ENCODE results near the gene AUTS2. TPM values are rescaled to one million over a fixed set of nuclear protein-coding genes. Genes with fewer than 3 reads are reported as not detected.

Gene AUTS2
- polyA plus RNA-seq, 1 donor (not counting 4 experiments of a cell fraction or from before 2014, with no cell fraction given): 4.7 TPM

- Histone ChIP-seq H4K20me1 (ENCODE audit: control insufficient read depth, extremely low read depth, insufficient read depth, low read length) (no peaks in the 10 kb centered on the region), H3K36me3 (ENCODE audit: control insufficient read depth in 2 of 2, extremely low read depth in 1 of 2, insufficient read depth in 2 of 2, low read length in 2 of 2) (no peaks in the 10 kb centered on the region), H3K9me3 (ENCODE audit: control insufficient read depth, low read depth, low read length) (no peaks in the 10 kb centered on the region), H3K27ac (ENCODE audit: control insufficient read depth, insufficient read depth, low read length) (no peak overlapping the region), H3K9ac (ENCODE audit: control insufficient read depth, extremely low read depth, insufficient read depth, low read length) (no peak overlapping the region), H2AFZ (ENCODE audit: control insufficient read depth, low read length) (no peak overlapping the region), H3K4me3 (ENCODE audit: control insufficient read depth in 2 of 3, extremely low read depth in 1 of 3, insufficient read depth in 2 of 3, low read depth in 1 of 3, low read length in 3 of 3) (no peak overlapping the region), H3K9me1 (ENCODE audit: control insufficient read depth, extremely low read depth, insufficient read depth, low read length) (no peaks in the 10 kb centered on the region), H3K4me1 (ENCODE audit: control insufficient read depth, extremely low read depth, insufficient read depth, low read length) (no peaks in the 10 kb centered on the region), H3K27me3 (ENCODE audit: control insufficient read depth, extremely low read depth, insufficient read depth, low read length) (no peaks in the 10 kb centered on the region), H3K79me2 (ENCODE audit: control insufficient read depth, insufficient read depth, low read length) (no peaks in the 10 kb centered on the region), H3K4me2 (ENCODE audit: control insufficient read depth, extremely low read depth, insufficient read depth, low read depth, low read length) (no peak overlapping the region)
- TF ChIP-seq EZH2 (IDR thresholded peaks at IDR 0.05; ENCODE audit: low read length): no peak
- TF ChIP-seq, protein P1, sequence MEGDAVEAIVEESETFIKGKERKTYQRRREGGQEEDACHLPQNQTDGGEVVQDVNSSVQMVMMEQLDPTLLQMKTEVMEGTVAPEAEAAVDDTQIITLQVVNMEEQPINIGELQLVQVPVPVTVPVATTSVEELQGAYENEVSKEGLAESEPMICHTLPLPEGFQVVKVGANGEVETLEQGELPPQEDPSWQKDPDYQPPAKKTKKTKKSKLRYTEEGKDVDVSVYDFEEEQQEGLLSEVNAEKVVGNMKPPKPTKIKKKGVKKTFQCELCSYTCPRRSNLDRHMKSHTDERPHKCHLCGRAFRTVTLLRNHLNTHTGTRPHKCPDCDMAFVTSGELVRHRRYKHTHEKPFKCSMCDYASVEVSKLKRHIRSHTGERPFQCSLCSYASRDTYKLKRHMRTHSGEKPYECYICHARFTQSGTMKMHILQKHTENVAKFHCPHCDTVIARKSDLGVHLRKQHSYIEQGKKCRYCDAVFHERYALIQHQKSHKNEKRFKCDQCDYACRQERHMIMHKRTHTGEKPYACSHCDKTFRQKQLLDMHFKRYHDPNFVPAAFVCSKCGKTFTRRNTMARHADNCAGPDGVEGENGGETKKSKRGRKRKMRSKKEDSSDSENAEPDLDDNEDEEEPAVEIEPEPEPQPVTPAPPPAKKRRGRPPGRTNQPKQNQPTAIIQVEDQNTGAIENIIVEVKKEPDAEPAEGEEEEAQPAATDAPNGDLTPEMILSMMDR (optimal IDR thresholded peaks at IDR 0.05 in 1 of 3, IDR thresholded peaks at IDR 0.05 in 1 of 3, conservative IDR thresholded peaks at IDR 0.05 in 1 of 3; ENCODE audit: extremely low read depth in 1 of 3, insufficient read depth in 2 of 3, low read length in 3 of 3): no peak
- DNase-seq (ENCODE audit: low read depth, low spot score): no peak
- FAIRE-seq: no peak
- dilution Hi-C loops (cut with MboI; ENCODE audit: extremely low pct_ligation_motif_present, low sequenced_read_pairs): no loop called here
These were observed 45.1 kb upstream of the AUTS2 start for GRCh38 chr7:69553190-69553589.

- Histone ChIP-seq H2AFZ (ENCODE audit: control insufficient read depth, low read length) (peak overlapping the region; percentile 2), H3K27me3 (ENCODE audit: control insufficient read depth, extremely low read depth, insufficient read depth, low read length) (no peaks in the 10 kb centered on the region), H3K36me3 (ENCODE audit: control insufficient read depth in 2 of 2, extremely low read depth in 1 of 2, insufficient read depth in 2 of 2, low read length in 2 of 2) (no peaks in the 10 kb centered on the region), H3K9ac (ENCODE audit: control insufficient read depth, extremely low read depth, insufficient read depth, low read length) (no peak overlapping the region), H3K9me1 (ENCODE audit: control insufficient read depth, extremely low read depth, insufficient read depth, low read length) (no peaks in the 10 kb centered on the region), H4K20me1 (ENCODE audit: control insufficient read depth, extremely low read depth, insufficient read depth, low read length) (no peaks in the 10 kb centered on the region), H3K79me2 (ENCODE audit: control insufficient read depth, insufficient read depth, low read length) (no peaks in the 10 kb centered on the region), H3K27ac (ENCODE audit: control insufficient read depth, insufficient read depth, low read length) (no peak overlapping the region), H3K4me1 (ENCODE audit: control insufficient read depth, extremely low read depth, insufficient read depth, low read length) (no peaks in the 10 kb centered on the region), H3K9me3 (ENCODE audit: control insufficient read depth, low read depth, low read length) (no peaks in the 10 kb centered on the region), H3K4me3 (ENCODE audit: control insufficient read depth in 2 of 3, extremely low read depth in 1 of 3, insufficient read depth in 2 of 3, low read depth in 1 of 3, low read length in 3 of 3) (no peak overlapping the region), H3K4me2 (ENCODE audit: control insufficient read depth, extremely low read depth, insufficient read depth, low read depth, low read length) (no peak overlapping the region)
- DNase-seq (ENCODE audit: low read depth, low spot score) (no peak), FAIRE-seq (no peak)
- TF ChIP-seq, protein P1 (optimal IDR thresholded peaks at IDR 0.05 in 1 of 3, IDR thresholded peaks at IDR 0.05 in 1 of 3, conservative IDR thresholded peaks at IDR 0.05 in 1 of 3; ENCODE audit: extremely low read depth in 1 of 3, insufficient read depth in 2 of 3, low read length in 3 of 3): no peak
- TF ChIP-seq EZH2 (IDR thresholded peaks at IDR 0.05; ENCODE audit: low read length): no peak
- dilution Hi-C loops (cut with MboI; ENCODE audit: extremely low pct_ligation_motif_present, low sequenced_read_pairs): no loop called here
These were observed 36.9 kb upstream of the AUTS2 start for GRCh38 chr7:69561266-69561960.
